Effector memory CD4-positive, alpha-beta T cell (primary cell): ENCODE measurements around the gene KLK2.
"Not testable (repeated sequence)": the region's sequence is repeated elsewhere in the genome, so short reads cannot be mapped to it uniquely, and the experiment has no call there.

ENCODE experiments used
- DNase-seq, 3 donors: peaks; one replicate each; pipeline ENCODE4 v3.0.0-alpha.2; 2020
- H3K27ac ChIP-seq: 2 replicates; pipeline ENCODE4 v1.7.0; 2013; ENCODE audit warnings: mild to moderate bottlenecking, low read length, moderate library complexity; ENCODE audit not compliant: insufficient read depth, poor library complexity, severe bottlenecking
- H3K27me3 ChIP-seq: replicated peaks from 2 replicates; pipeline ENCODE4 v1.7.0; 2013; ENCODE audit warnings: mild to moderate bottlenecking, low read length; ENCODE audit not compliant: insufficient read depth, control insufficient read depth, poor library complexity, severe bottlenecking
- H3K36me3 ChIP-seq: 2 replicates; pipeline ENCODE4 v1.7.0; 2013; ENCODE audit warnings: mild to moderate bottlenecking, low read length, moderate library complexity; ENCODE audit not compliant: control insufficient read depth, insufficient read depth
- H3K4me1 ChIP-seq: 2 replicates; pipeline ENCODE4 v1.7.0; 2013; ENCODE audit warnings: low read length, mild to moderate bottlenecking; ENCODE audit not compliant: control insufficient read depth, insufficient read depth, poor library complexity, severe bottlenecking
- H3K4me3 ChIP-seq: 2 replicates; pipeline ENCODE4 v1.7.0; 2013; ENCODE audit warnings: low read length, low read depth, mild to moderate bottlenecking; ENCODE audit not compliant: insufficient read depth, poor library complexity, severe bottlenecking
- H3K9me3 ChIP-seq: 2 replicates; pipeline ENCODE4 v1.7.0; 2013; ENCODE audit warnings: mild to moderate bottlenecking, low read length, moderate library complexity; ENCODE audit not compliant: control insufficient read depth

KLK2 gene

DNA sequence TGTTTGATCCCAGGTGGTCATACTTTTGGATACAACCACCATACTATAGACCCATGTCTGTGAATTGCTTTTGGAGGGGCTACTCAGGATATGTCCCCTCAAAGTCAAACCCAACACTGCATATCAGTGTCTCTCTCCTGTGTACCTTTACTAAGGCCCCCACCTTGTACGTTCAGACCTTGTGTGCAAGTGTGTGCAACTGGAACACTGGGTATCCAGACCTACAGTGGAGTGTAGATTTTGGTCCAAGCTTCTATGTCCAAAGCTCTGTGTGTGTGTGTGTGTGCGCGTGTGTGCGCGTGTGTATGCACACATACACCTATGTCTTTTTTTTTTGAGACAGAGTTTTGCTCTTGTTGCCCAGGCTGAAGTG lies 18.0 kb downstream of the KLK2 start:
- no peaks in the 10 kb centered on the region for H3K9me3 ChIP-seq
- H3K27ac ChIP-seq: no peak overlapping the region
- DNase-seq: no peak

DNA sequence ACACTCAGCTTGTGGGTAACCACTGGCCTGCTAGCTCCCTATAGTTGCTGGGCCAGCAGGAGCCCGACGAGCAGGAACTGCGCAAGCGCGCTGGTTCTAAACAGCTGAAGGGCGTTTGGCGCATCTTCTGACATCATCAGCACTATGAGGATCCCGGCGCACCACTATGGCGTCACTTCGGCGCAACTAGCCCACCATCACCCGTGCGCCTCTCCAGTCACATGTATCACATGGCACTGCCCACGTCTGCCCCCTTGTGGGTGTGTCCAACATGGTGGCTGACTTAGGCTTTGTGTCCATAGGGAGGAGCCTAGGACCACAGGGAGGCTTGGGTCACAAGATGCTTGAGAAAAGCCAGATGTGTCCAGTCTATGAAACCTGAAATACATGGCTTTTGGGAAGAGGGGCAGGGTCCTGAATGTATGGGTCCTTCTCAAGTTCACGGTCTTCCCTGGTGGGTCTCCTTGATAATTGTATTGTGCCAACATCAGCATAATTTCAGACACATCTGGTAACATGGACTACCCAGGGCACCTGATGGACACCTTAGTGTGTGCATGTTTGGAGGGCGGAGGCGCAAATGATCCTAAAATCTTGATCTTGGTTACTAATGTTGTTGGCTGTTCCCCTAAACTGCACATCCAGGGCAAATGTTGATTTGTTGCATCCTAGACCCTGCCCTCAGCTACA lies 20.0 kb downstream of the KLK2 start:
- no peak overlapping the region for H3K27ac ChIP-seq
- no peaks in the 10 kb centered on the region for H3K36me3 ChIP-seq
- DNase-seq: no peak
- no peaks in the 10 kb centered on the region for H3K9me3 ChIP-seq
- H3K4me1 ChIP-seq: no peaks in the 10 kb centered on the region
- no peaks in the 10 kb centered on the region for H3K27me3 ChIP-seq
- H3K4me3 ChIP-seq: no peak overlapping the region

More for the DNA sequence above, 18.0 kb downstream of the KLK2 start:
- Histone ChIP-seq H3K4me3 (no peak overlapping the region), H3K27me3 (no peaks in the 10 kb centered on the region), H3K36me3 (no peaks in the 10 kb centered on the region), H3K4me1 (no peaks in the 10 kb centered on the region)

GRCh38 chr19:50894478-50895356 lies 21.5 kb downstream of the KLK2 start:
- Histone ChIP-seq H3K27me3 (no peaks in the 10 kb centered on the region), H3K9me3 (no peaks in the 10 kb centered on the region), H3K27ac (no peak overlapping the region), H3K36me3 (no peaks in the 10 kb centered on the region), H3K4me1 (no peaks in the 10 kb centered on the region), H3K4me3 (no peak overlapping the region)
- no peak for DNase-seq

DNA sequence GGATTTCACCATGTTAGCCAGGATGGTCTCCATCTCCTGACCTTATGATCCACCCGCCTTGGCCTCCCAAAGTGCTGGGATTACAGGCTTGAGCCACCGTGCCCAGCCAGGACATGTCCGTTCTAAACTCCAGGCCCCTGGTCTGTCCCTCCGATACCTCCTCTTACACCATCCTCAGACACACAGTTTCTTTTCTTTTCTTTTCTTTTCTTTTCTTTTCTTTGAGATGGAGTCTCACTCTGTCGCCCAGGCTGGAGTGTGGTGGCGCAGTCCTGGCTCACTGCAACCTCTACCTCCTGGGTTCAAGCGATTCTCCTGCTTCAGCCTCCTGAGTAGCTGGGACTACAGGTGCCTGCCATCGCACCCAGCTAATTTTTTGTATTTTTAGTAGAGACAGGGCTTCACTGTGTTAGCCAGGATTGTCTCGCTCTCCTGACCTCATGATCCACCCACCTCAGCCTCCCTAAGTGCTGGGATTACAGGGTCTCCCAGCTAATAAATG lies 22.9 kb downstream of the KLK2 start:
- H3K9me3 ChIP-seq, DNase-seq, H3K27me3 ChIP-seq, H3K4me1 ChIP-seq, H3K36me3 ChIP-seq, H3K27ac ChIP-seq, H3K4me3 ChIP-seq: not testable (repeated sequence)

- Histone ChIP-seq H3K4me1 (no peaks in the 10 kb centered on the region), H3K36me3 (no peaks in the 10 kb centered on the region), H3K27ac (no peak overlapping the region), H3K27me3 (no peaks in the 10 kb centered on the region), H3K4me3 (no peak overlapping the region), H3K9me3 (no peaks in the 10 kb centered on the region)
- DNase-seq: no peak
Observed at GRCh38 chr19:50896591-50897190, 23.5 kb downstream of the KLK2 start.

- no peak for DNase-seq
- H3K27me3 ChIP-seq: no peaks in the 10 kb centered on the region
- no peak overlapping the region for H3K27ac ChIP-seq
- H3K4me1 ChIP-seq: no peaks in the 10 kb centered on the region
- H3K36me3 ChIP-seq: no peaks in the 10 kb centered on the region
- H3K9me3 ChIP-seq: no peaks in the 10 kb centered on the region
- H3K4me3 ChIP-seq: no peak overlapping the region
Observed at GRCh38 chr19:50897191-50897607, 24.0 kb downstream of the KLK2 start.

DNA sequence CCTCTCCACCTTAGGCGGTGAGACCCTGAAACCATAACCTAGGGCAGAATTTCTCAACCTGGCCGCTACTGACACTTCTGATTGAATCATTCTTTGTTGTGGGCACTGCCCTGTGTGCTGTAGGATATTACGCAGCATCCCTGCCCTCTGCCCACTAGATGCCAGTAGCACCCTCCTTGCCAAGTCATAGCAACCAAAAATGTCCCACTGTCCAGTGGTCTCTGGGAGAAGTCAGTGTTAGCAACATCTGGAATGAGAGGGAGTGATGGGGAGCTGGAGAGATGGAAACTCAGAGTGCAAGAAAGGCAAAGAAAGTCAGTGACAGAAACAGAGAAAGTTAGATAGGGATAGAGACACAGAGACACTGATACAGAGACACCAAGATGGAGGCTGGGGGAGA lies 24.4 kb downstream of the KLK2 start:
- H3K27me3 ChIP-seq: no peaks in the 10 kb centered on the region
- H3K9me3 ChIP-seq: no peaks in the 10 kb centered on the region
- no peak for DNase-seq
- H3K27ac ChIP-seq: no peak overlapping the region
- no peak overlapping the region for H3K4me3 ChIP-seq
- no peaks in the 10 kb centered on the region for H3K4me1 ChIP-seq
- no peaks in the 10 kb centered on the region for H3K36me3 ChIP-seq

GRCh38 chr19:50898018-50898417 lies 24.8 kb downstream of the KLK2 start:
- no peaks in the 10 kb centered on the region for H3K27me3 ChIP-seq
- DNase-seq: no peak
- no peak overlapping the region for H3K4me3 ChIP-seq
- H3K36me3 ChIP-seq: no peaks in the 10 kb centered on the region
- H3K9me3 ChIP-seq: no peaks in the 10 kb centered on the region
- H3K27ac ChIP-seq: no peak overlapping the region
- no peaks in the 10 kb centered on the region for H3K4me1 ChIP-seq

- H3K36me3 ChIP-seq: no peaks in the 10 kb centered on the region
- no peak overlapping the region for H3K4me3 ChIP-seq
- H3K27ac ChIP-seq: no peak overlapping the region
- H3K9me3 ChIP-seq: no peaks in the 10 kb centered on the region
- DNase-seq: no peak
- H3K27me3 ChIP-seq: no peaks in the 10 kb centered on the region
- no peaks in the 10 kb centered on the region for H3K4me1 ChIP-seq
Observed at GRCh38 chr19:50899569-50899968, 26.3 kb downstream of the KLK2 start.

DNA sequence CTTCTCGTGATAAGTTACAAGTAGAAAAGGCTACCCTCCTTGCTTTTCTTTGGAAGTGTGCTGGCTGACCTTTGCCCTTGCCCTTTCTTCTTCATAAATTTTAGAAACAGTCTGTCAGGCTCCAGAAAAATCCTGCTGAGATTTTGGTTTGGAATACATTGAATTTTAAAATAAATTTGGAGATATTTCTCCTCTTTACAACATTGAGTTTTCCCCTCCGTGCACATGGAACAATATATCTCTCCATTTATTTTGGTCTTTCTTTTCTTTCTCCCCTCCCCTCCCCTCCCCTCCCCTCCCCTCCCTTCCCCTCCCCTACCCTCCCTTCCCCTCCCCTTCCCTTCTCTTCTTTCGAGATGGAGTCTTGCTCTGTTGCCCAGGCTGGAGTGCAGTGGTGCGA lies 29.4 kb downstream of the KLK2 start:
- no peaks in the 10 kb centered on the region for H3K4me1 ChIP-seq
- no peaks in the 10 kb centered on the region for H3K9me3 ChIP-seq
- no peak overlapping the region for H3K27ac ChIP-seq
- no peaks in the 10 kb centered on the region for H3K27me3 ChIP-seq
- no peak overlapping the region for H3K4me3 ChIP-seq
- no peak for DNase-seq
- no peaks in the 10 kb centered on the region for H3K36me3 ChIP-seq
